NCI-H510A (cell line): ENCODE data around the gene MROH7.
A peak's percentile ranks its signal among the peaks of the same experiment; 100 is the strongest.

Experiments
- DNase-seq: peaks from one replicate; lab custom pipeline; 2025; lab: John Stamatoyannopoulos, UW

The MROH7 gene

DNA sequence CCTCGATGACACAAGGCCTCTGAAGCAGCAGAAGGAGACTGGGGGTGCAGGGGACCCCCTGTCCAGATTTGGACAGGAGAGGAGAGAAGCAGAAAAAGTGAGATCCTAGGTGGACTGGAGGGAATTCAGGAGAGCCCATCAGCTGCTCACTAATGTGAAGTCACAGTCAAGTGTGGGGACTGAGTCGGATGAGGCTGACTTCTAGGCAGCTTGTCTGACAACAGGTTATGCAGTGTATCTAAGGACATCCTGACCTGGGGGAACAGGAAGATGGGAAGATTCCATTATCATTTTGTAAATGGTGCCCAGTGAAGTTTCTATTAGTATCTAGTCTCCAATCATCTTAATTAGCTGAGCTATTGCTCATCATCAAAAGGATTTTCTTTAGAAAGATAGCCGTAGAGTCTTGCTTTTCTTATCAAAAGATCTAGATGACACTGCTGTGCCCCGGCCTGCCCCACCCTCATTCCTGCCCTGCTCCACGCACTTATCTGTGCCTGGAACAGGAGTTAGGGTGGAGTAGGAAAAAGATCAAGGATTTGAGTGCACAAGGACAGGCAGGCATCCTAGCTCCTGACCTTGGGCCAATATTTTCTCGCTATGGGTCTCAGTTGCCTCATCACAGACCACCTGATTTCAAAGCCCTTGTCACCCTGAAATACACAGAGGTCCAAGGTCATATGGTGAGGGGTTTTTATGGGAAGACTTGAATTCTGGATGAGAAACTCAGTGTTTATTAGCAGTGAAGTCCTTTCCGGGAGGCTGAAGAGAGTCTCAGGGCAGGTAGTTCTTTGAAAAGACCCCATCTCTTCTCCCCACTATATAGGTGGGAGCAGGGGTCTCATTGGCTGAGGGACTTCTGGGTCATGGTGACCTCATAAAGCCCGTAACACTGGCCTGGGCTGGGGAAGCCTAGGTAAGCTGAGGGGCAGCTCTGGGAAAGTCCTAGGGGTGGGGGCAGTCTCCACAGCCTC is at the start of gene MROH7:
TSS of gene MROH7 (plus strand) at position 924 of the 974 bp plus-strand sequence. CDS start 11,141 bp downstream, outside the sequence.
- no peak for DNase-seq

DNA sequence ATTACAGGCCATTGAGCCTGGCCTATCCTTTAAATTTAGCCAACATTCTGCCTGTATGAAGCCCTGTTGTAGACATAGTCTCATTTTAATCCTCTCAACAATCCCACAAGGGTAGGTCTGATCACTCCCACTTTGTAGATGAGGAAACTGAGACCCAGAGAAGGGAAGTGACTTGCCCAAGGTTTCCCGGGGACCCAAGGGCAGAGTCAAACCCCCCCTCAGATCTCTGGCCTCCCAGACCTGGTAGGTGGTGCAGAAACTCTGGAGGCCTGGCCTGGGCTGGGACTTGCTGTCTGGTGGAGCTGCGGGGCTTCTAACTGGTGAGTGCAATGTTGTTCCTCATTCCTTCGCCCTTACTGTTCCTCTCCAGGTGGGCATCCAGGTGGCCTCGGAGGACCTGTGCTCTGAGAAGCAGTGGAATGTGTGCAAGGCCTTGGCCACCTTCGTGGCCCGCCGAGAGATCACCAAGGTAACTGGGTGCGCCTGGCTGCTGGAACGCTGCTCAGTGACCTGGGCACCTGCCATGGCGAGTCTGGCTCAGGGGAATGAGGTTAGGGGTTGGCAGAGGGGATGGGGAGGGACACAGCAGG is 47.9 kb upstream of the MROH7 start:
- no peak for DNase-seq

DNA sequence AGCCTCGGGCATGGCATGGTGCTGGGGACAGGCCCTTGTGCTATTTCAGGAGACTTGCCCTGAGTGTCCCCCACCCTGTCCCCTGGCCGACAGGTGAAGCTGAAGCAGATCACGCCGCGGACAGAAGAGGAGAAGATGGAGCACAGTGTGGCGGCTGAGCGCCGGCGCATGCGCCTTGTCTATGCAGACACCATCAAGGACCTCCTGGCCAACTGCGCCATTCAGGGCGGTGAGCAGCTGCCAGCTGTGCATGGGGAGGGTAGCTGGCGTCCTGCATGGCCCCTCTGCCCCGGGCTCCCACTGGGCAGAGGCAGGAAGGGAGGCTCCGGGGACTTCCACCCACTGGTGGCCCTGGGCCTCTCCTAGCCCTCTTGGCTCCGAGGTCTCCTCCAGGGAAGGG is 47.1 kb upstream of the MROH7 start:
- no peak for DNase-seq

DNA sequence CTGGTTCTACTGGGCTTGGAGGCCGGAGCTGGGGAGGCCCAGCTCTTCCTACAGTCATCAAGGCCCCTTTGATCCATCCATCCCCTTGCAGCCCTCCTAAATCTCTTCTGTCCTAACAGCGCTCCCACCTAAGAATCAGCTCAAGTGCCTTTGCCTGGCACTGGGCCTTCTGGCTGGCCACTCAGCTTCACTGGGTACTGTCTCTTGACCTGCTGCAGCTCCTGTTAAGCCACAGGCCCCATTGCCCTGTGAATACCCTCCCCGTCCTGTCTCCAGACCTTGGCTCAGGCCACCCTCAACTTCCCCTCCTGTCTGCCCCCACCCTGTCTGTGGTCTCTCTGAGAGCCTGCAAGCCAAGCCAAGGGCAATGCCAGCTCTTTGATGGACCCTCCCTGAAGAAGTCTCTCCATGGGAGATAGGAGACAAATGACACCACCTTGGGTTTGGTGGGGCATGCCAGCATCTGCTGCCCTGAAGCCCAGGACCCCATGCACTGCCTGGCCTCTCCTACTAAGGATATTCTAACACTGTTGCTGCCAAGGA is 45.6 kb upstream of the MROH7 start:
- DNase-seq = no peak

DNA sequence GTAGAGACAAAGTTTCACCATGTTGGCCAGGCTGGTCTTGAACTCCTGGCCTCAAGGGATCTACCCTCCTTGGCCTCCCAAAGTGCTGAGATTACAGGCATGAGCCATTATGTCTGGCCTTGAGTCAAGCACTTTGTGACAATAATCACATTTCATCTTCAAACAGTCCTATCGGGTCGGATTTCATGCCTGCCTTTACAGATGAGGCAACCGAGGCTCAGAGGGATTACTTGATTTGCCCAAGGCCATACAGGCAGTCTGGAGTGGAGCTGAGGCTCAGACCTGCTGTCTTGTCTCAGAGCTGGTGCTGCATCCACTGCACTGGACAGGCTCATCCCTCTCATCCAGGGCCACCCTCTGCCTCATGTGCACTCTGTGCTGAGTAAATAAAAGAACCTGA is 44.8 kb upstream of the MROH7 start:
- DNase-seq = no peak

DNA sequence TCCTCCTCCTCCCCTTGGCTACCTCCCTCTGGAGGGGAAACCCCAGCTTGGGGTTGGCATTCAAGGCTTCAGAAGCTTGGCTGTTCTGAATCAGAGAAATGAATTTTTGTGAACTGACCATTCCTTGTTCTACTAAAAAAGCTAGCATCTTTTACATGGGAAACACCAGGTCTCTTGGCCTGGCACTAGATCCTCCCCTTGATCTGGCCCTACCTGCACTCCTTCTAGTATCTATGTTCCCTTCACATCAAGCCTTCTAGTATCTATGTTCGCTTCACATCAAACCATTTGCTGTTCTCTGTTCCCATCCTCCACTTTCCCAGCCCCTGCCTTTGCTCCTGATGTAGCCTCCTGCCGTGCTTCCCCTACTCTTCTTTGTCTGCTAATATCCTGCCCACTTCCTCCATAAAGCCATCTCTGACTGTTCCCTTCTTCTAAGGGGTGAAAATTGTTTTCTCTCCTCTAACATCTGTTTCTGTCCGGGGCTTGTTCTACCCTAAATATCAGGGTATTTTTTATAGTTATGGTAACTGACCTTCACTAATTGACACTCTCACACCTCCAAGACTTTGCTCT is 44.0 kb upstream of the MROH7 start:
- DNase-seq = no peak

DNA sequence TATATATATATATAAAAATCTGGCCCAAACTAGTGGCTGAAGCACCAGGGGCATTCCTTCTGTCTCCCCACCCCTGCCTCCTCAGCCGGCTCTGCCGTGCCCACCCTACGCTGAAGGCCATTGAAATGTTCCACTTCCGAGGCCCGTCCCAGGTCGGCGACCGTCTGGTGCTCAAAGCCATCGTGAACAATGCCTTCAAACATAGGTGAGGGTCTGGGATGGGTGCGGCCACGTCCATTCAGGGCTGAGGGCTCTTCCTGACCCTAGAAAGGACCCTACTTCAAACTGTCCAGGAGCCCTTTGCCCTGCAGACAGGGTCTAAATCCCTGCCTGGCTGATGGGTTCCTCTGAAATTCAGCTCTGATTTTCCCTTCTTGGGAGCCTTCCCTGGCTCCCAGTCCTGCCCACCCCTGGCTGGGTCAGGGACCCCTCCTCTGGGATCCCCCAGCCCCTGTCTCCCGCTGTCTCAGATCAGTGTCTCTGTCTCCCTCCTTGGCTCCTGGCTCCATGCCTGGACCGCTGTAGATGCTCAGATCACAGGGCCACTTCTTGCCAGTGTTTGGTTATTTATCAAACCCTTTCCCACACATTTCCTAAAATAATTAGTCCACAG is 42.3 kb upstream of the MROH7 start:
- no peak for DNase-seq

DNA sequence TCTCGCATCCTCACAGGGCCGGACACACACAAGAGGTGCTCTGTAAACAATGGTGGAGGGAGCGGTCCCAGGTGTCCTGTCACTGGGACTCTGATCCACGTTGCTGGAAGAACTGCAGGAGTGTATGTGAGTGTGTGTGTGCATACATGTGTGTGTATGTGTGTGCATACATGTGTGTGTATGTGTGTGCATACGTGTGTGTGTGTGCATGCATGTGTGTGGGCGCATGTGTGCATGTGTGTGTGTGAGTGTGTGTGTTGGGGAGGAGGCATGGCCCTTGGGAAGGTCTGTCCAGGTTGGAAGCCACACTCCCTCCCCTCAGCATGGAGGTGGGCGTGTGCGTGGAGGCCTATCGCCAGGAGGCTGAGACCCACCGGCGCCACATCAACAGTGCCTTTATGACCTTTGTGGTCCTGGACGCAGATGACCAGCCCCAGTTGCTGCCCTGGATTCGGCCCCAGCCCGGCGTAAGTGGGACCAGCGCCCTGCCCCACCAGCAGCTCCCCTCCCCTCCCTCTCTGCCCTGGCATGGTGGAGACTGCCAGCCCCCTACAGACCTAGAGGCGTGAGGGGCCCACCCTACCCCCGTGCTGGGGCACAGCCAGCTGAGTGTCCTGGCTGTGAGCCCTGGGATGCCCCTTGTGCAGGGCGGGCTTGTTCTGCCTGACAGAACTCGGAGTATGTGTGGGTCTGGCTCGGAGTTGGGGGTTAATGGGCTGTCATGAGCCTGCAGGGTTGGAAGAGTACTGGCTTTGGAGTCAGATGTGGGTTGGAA is 40.5 kb upstream of the MROH7 start:
- no peak for DNase-seq

DNA sequence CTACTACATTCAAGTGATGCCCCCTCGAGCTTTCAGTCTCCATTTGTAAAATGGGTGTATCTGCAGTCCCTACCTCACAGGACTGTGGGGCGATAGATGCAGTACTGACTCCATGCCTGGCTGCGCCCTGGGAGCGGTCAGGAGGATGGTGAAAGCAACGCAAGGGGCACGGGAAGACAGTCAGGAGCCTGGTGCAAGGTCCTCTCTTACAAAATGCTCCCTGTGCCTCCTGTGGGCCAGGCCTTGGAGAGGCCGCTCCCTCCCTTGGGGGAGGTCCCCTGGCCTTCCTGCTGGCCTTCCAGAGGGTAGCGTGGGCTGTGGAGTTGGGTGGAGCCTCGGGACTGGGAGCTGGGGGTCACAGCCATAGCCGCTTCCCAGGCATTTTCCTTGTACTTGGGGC is 39.9 kb upstream of the MROH7 start:
- no peak for DNase-seq

DNA sequence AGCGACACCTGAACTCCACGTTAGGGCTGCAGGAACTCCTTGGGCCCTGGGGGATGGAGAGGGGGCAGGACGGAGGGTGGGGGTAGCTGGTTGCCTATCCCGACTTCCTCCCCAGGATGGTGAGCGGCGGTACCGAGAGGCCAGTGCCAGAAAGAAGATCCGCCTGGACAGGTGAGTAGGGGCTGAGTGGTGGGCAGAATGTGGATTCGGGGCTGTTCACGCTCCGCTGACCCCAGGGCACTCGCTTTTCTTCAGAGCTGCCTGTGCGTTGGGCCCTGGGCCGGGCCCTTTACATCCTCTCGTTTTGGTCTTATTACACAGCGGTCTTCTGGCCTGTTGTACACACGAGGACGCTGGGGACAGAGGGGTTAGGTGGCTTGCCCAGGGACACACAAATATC is 39.0 kb upstream of the MROH7 start:
- no peak for DNase-seq

DNA sequence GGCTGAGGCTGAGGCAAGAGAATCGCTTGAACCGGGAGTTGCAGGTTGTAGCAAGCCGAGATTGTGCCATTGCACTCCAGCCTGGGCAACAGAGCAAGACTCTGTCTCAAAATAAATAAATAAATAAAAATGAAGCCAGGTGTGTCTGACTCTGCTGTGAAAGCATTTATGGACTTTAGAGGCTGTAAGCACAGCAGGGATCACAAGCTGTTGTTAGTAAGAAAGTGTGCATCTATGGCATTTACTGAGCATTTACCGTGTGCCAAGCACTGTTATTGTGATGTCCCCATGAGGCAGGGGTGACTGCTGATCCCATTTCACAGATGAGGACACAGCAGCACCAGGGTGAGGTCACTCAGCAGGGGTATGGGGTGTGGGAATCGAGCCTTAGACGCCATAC is 38.3 kb upstream of the MROH7 start:
- DNase-seq = no peak

DNA sequence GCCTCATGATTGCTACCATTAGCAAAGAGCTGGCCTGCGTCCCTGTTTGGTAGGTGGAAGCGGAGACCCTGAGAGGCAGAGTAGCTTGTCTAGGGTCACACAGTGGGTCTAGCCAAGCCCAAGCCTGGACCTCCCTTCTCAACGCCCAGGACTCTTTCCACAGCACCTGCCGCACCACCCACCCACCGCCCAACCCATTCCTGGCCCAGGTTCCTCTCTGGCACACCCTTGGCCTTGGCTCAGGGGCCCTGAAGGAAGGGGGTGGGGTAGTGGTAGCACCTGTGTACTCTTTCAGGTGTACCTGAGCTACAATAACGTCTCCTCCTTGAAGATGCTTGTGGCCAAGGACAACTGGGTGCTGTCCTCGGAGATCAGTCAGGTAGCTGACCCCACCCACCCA is 37.5 kb upstream of the MROH7 start:
- no peak for DNase-seq

DNA sequence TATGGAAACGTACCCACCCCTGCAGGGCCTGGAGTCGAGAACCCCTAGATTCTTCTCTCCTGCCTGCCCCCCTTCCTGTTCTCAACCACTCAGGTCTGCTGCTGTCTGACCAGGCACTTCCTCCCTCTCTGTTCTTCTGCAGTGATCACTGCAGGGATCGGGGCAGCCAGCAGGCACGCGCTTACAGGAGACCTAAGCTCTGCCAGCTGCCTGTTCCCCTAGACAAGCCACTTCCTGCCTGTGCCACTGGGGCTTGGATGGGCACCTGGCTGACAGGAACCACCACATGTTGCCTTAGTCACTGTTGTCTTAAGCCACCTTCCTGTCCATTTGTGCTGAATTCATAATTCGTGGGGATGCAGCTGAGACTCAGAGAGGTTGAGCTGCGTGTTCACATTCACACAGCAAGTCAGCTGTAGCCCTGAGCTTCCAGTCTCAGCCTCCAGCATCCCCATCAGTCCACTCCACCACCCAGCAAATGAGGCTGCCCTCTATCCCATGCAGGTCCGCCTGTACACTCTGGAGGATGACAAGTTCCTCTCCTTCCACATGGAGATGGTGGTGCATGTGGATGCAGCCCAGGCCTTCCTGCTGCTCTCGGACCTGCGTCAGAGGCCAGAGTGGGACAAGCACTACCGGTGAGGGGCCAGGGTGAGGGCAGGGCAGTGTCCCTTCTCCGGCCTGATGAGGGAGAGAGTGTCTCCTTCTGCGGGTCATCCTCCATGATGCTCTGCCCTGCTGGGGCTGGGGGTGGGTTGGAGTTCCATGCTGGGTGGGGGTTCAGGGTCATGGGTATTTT is 36.8 kb upstream of the MROH7 start:
- peak; percentile 32 for DNase-seq

DNA sequence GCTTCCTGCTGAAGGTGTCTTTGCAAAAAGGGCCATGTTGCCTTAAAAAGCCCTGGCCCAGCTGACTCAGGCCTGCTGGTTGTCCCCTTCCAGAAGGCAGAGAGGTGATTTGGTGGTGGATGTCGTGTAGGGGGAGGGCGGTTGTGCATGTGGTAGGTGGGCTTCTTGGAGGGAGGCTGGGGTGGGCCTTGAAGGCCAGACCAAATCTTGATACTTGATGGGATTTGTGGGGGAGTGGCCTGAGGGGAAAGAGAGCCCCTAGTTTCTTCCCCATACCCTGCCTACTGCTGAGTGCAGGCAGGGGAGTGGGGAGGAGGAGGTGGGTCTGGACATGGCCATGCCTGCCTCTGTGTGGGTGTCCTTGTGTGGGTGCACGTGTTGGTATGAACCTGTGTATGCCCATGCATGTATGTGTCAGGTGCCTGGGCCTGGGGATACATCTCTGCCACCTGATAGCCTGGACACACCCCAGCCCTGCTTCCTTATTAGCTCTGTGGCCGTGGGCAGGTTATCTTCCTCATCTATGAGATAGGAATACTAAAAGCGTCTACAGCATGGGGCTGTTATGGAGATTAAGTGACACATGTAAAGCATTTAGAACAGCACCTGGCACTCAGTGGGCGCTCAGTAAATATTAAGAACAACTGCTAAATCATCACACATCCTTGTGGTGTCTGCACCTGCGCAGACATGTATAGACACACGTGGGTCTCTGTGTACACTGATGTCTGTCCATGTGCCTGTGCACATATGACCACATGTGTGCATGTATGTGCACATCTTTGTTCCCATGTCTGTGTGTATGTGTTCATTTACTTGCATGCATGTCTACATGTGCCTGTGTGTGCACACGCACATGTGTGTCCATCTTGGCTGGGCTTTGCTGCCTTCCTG is 35.2 kb upstream of the MROH7 start:
- DNase-seq = no peak

DNA sequence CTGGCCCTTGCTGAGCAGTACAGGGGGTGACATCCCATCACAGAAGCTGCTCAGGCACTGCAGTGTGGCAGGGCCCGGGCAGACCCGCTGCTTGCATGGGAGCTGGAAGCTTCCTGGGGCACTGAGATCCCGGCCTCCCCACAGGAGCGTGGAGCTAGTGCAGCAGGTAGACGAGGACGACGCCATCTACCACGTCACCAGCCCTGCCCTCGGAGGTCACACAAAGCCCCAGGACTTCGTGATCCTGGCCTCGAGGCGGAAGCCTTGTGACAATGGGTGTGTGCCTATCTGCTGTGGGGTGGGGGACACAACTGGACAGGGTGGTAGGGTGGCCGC is 34.6 kb upstream of the MROH7 start:
- DNase-seq = no peak

DNA sequence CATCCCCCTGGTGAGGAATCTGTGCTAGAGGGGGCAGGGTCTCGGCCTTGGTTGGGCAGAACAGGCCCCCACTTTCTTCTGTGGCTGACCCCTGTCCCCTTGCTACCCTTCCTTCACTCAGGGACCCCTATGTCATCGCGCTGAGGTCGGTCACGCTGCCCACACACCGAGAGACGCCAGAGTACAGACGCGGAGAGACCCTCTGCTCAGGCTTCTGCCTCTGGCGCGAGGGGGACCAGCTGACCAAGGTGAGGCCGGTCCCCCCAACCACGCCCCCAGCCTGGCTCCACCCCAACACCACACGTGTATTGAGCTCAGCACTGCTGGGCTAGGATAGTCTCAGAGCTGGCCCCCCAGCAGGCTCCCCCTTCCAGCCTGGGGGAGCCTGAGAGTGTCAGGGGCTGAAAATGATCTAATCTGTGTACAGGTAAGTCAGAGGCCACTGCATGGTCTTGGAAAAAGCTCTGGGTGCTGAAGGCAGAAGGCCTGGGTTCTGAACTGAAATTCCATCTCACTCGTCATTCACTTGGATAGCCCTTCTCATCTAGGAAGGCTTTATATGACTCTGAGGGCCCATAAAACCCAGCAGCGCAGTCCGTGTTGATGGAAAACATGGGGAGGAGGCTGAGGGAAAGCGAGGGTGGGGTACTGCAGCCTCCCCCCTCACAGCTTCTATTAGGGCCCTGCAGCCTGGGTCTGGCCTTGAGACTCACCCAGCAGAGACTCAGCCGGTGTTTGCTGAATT is 33.6 kb upstream of the MROH7 start:
- DNase-seq = no peak

DNA sequence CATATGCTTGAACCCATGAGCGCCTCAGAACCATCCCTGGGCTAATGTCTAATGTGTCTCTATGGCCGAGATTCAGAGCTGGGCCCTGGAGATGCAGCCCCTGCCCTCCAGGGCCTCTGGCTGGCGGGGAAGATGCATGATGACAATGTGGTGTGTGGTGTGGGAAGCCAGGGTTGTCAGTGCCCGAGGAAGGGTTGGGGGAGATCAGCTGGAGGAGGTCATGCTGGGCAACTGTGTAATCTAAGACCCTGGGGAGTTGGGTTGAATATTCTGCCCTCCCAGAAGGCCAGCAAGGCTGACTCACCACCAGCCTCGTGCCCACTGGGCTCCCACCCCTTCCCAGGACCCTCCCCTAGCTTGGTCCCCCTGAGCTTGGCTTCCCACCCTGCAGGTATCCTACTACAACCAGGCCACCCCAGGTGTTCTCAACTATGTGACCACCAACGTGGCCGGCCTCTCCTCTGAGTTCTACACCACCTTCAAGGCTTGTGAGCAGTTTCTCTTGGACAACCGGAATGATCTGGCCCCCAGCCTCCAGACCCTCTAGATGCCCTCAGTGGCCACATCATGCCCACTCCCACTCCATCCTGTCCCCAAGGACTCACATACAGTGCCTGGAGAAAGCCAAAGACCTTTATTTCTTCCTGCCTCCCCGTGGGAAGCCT is 32.9 kb upstream of the MROH7 start:
- DNase-seq = no peak

DNA sequence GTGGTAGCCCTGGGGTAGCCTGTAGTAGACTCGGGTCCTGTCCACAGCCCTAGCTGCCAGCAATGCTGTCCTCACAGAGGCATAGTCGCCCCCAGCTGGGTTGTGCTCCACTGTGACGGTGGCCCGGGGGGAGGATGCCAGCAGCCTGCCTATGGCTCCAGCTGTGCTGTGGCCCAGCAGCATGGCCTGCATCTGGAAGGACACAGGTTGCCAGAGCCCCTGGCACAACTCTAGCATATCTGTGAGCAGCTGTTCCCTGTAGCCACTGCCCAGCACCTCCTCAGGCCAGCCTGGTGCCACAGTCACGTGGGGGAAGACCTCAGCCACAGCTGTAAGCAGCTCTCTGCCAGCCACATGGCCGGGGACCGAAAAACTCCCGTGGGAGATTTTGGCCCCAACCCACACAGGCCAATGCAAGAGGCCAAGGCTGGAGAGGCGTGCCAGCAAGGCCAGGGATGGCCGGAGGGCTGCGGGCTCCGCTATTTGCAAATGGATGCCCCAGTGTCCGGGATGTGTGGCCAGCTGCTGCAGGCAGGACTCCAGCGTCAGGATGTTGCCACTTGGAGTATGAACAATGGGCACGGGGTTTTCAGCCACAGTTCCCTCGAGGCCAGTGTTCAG is 32.2 kb upstream of the MROH7 start:
- no peak for DNase-seq
